Measurements from ENCODE around the gene KLF6.

Gene KLF6

DNA sequence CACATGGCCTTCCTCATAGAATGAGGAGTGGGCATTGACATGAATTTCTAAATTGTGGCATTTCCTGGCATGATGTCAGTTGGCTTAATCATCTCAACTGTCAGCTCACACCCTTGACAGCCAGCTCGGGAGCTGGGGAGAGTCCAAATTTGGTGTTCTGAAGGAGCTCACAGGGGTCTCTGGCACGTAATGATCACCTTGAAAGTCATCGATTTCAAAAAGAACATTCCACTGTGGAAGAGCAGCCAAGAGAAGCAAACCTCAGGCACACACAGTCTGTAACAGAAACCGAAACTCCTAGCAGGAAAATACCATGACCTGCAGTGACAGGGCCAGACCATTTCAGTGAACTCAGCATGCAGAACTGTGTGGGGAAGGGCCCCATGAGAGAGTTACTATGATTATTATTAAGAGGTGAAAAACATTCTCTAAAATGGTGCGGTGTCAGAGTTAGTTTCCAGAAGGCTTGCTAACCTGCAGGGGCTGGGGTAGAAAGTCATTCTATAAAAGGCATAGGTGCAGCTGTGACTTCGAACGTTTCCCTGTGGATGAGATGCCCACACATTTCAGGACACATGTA lies 26.4 kb upstream of the KLF6 start:
- peak in 1 of 2 donors; percentile 50 for DNase-seq (ENCODE audit: low read depth in 2 of 2)

DNA sequence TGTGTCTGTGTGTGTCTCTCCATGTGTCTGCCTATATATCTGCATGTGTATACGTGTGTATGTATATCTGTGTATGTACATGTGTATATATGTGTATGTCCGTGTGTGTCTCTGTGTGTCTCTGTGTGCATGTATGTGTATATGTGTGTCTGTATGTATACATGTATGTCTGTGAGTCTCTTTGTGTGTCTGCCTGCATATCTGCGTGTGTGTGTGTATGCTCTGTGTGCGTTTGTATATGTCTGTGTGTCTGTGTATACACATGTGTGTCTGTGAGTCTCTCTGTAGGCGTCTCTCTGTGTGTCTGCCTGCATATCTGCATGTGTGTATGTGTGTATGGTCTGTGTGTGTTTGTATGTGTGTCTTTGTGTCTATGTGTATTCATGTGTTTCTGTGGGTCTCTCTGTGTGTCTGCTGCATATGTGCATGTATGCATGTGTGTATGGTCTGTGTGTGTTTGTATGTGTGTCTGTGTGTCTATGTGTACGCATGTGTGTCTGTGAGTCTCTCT lies 23.7 kb upstream of the KLF6 start:
- DNase-seq (ENCODE audit: low read depth in 2 of 2) = no peak

DNA sequence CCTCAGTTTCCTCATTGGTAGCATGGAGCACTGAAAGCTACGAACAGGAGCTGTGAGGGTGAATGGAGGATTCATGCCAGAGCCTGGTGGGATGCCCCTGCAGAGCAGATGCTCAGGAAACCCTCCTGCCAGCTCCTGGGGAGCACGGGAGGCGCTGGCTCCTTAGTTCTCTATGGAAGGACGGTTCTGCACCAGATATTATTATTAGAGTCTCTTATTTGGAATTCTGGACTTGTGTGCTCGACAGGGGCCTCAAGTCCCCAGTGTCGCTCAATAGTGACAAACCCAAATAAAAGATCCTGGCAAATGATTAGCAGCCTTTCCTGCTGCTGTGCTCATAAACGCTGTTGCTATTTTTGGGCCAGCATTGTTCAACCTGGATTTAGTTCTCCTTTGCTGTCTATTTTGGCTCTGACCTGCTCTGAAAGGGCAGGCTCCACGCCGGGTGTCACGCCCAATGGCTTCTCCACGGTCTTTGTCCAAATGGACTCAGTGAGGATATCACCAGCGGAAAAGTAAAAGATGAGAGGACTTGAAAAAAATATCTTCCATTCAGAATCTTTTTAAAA lies 23.0 kb upstream of the KLF6 start:
- DNase-seq (ENCODE audit: low read depth in 2 of 2) = no peak

GRCh38 chr10:3807211-3807927 lies 22.4 kb upstream of the KLF6 start:
- DNase-seq (ENCODE audit: low read depth in 2 of 2) = no peak

DNA sequence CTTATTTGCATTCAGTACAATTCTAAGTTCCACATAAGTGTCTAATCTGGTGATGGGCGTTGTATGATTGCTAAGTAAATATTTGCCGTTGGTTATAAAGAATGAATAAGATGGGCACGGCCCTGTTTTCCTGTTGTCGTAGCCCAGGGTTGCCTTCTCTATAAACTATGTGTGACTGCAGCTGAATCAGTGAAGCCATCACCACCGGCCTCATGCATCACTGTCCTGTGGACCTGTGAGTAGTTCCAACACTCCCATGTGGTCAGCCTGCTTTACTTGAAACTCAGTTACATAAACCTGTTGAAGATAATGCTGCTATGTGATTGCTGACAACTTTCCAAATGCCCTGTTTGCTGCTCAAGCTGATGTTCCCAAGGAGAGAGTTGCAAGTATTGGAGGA lies 21.6 kb upstream of the KLF6 start:
- no peak for DNase-seq (ENCODE audit: low read depth in 2 of 2)

- DNase-seq (ENCODE audit: low read depth in 2 of 2) = no peak
Observed at GRCh38 chr10:3805791-3806461, 20.9 kb upstream of the KLF6 start.

DNA sequence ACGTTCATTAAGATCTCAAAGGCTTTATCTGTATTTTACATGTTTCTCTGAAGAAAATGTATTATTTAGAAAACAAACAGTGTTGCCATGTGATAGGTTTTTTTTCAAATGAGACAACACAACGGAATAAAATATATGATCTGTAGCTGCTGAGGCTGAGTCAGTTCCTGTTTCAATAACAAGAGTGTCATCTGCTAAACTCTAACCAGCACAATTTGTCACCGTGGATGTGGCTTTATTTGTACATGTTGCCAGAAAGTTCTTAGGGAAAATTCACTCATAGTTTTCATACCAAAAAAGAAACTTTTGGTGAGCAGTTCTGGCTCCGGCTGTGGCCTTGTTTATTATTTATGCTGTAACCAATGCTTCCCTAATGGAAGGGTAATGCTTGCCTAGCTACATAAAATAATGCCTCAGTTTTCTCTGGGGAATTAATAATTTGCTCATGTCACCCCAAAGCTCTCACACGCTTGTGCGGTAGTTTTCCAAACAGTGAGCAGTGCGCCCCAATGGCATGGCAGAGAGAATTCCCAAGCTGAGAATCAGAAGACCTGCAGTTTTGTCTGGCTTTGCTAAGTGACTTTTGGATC lies 20.3 kb upstream of the KLF6 start:
- DNase-seq (ENCODE audit: low read depth in 2 of 2) = no peak

- peak in 1 of 2 donors; percentile 65 for DNase-seq (ENCODE audit: low read depth in 2 of 2)
Observed at GRCh38 chr10:3803927-3804741, 19.1 kb upstream of the KLF6 start.

GRCh38 chr10:3803295-3803926 lies 18.4 kb upstream of the KLF6 start:
- DNase-seq (ENCODE audit: low read depth in 2 of 2) = no peak

DNA sequence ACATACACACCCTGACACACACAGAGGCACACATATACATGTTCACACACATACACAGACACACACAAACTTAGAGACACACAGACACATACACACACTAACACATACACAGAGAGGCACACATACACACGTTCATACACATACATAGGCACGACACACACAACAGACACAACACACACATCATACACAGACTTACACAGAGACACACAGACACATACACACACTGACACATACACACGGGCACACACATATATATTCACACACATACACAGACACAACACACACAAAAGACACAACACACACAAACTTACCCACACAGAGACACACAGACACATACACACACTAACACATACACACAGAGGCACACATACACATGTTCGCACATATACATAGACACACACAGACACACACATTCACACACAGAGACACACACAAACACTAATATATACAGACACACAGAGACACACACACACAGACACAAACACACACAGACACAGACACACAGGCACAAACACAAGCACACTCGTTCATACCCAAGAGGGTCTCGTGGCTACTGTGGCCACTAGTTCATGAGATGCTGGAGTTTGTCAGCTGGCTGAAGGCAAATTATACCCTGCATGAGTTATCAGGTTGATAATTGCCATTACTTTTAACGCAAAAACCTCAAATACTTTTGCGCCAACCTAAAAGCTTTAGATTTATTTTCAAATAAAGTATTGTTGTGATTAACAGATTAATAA lies 17.7 kb upstream of the KLF6 start:
- DNase-seq (ENCODE audit: low read depth in 2 of 2) = no peak

- DNase-seq (ENCODE audit: low read depth in 2 of 2) = no peak
Observed at GRCh38 chr10:3801558-3802192, 16.7 kb upstream of the KLF6 start.

DNA sequence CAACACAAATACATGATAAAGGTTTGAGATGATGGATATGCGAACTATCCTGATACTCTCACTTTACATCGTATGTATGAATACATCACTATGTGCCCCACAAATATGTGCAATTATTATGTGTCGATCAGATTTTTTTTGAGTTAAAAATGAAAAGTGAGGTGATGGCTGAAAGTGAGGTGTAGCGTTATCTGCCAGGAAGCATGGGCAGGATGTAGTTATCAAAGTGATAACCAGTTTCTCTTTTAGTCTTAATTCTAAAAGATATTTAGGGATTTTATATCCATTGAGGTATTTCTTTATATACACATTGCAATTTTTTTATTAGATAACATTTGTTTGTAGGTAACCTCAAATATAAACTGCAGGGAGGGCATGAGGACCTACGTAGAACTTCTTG lies 15.6 kb upstream of the KLF6 start:
- DNase-seq (ENCODE audit: low read depth in 2 of 2) = no peak

GRCh38 chr10:3797750-3798149 lies 12.7 kb upstream of the KLF6 start:
- DNase-seq (ENCODE audit: low read depth in 2 of 2) = no peak

DNA sequence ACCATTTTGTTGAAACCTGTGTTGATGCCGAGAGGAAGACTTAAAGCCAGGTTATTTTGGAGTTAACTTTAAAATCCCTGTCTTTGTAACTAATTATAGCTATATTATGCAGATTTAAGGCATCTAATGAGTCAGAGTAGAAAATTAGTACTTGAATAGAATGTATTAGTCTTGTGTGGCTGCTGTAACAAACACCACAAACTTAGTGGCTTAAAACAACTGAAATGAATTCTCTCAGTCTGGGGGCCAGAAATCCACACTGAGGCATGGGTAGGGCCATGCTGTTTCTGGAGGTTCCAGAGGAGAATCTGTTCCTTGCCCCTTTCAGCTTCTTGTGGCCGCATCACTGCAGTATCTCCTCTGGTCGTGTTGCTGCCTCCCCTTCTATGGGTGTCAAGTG lies 8.5 kb upstream of the KLF6 start:
- no peak for DNase-seq (ENCODE audit: low read depth in 2 of 2)

DNA sequence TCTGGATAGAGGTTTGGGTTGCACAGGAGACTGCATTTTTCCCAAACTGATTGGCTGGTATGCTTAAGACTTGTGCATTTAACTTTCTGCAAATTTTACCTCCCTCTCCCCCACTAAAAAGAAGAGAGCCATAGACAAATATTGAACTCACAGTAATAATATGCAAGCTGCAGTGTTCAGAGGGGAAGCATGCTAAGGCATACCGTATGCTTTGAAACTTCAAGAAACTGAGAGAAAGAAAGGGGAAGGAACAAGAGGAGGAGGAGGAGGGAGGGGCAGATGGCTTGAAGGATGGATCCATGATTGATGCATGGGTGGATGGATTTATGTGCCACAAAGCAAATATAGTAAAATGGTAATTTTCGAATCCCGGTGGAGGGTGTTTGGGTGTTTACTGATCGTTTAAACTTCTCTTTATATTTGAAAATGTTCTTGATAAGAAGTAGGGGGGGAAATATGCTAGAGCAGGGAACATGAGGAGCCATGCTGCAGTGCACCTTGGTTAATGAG lies 7.8 kb upstream of the KLF6 start:
- no peak for DNase-seq (ENCODE audit: low read depth in 2 of 2)

DNA sequence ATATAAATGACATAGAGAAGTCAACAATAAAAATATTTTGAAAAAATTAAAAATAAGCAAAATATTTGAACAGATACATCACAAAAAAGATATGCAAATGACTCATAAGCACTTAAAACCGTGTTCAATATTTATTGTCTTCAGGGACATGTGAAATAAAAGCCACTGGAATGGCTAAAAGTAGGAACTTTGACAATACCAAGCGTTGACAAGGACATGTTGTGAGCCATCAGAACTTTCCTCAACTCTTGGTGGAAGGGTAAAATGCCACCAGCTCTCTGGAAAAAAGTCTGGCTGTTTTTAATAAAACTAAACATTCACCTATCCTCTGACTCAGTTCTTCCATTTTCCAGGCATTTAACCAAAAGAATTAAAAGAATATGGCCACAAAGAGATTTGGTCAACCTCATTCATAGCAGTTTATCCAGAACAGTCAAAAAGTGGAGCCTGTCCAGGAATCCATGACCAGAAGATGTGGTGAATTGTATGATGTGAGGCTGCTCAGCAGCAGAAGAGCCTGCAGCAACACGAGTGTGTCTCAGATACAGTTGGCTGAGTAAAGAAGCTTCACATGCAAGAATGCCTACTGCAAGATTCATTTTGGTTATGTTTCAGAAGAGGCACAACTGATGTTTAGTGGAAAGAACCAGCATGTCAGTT lies 7.1 kb upstream of the KLF6 start:
- no peak for DNase-seq (ENCODE audit: low read depth in 2 of 2)

DNA sequence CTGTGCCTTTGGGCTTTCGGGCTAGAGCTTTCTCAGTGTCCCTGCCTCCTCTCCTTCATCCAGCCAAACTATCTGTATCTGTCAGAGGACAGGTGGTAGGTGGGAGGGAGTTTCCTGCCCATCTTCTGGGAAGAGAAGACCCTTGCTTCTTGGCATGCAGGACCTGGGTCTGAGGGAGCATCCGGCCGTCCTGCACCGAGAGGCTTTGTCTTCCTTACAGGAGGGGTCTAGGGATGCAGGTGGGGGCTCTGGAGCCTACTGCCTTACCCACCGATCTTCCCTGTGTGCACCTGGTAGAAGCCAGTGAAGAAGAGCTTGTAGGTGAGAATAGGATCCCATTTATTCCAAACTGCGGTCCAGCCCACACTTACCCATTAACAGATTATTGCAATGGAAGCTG lies 5.8 kb upstream of the KLF6 start:
- DNase-seq (ENCODE audit: low read depth in 2 of 2) = no peak

DNA sequence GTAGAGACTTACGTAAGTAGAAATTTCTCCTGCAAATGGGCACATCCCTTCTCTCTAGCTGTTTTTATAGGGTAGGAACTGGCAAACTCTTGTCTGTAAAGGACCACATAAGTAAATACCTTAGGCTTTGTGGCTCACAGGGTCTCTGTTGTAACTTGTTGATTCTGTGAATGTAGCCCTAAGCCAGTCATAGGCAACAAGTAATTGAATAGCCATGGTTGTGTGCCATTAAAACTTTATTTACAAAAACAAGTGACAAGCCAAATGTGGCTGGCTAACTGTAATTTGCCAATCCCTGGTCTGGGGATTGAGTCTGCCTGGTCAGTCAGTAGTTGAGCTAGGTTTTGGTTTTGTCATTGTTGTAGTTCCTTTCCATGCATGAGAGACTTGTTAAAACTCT lies 5.3 kb upstream of the KLF6 start:
- no peak for DNase-seq (ENCODE audit: low read depth in 2 of 2)

GRCh38 chr10:3789621-3790020 lies 4.6 kb upstream of the KLF6 start:
- DNase-seq (ENCODE audit: low read depth in 2 of 2) = no peak

Data from stimulated activated CD4-positive, alpha-beta T cell treated with anti-CD3 and anti-CD28 coated beads, Interleukin-4, amount 100 ng/mL, for 48 hours (primary cell).